NCI-H2029 treated with DMSO at 0.1 percent for 48 hours (cell line): ENCODE data around the gene MYO15B.
"Not testable (repeated sequence)": the region's sequence is repeated elsewhere in the genome, so short reads cannot be mapped to it uniquely, and the experiment has no call there.

ENCODE experiments used
- DNase-seq: peaks from one replicate; lab custom pipeline; 2025; lab: John Stamatoyannopoulos, UW

MYO15B gene

DNA sequence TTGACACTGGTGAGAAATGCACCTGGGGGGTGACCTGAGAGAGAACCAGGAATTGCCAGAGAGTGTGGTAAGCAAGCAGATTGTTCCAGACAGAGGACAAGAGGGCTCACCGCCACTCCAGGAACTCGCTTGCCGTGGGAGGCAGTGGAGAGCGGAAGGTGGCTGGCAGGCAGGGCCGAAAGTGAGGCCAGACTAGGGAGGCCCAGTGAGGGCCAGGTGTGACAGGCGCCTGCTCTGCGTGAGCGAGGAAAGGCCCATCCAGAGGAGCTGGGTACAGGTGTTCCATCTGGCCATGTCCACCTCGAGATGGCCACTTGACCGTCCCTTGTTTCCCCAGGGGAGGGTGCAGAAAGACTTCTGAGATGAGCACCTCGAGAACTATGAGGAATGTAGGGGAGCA, 11.9 kb upstream of the MYO15B start:
- no peak for DNase-seq

DNA sequence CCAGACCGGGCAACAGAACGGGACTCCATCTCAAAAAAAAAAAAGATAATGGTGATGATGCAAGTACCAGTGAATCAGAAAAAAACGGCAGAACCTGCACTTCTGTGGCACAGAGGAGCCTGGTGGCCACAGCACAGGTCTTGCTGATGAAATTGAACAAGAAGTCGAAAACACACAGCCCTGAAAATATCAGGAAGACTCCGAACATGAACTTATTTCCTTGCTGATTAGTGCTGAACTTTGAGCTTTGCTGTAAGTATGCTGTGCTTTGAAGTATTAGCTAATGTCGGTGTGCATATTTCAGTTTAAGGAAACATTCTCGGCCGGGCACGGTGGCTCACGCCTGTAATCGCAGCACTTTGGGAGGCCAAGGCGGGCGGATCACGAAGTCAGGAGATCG, 10.9 kb upstream of the MYO15B start:
- DNase-seq, result no peak

DNA sequence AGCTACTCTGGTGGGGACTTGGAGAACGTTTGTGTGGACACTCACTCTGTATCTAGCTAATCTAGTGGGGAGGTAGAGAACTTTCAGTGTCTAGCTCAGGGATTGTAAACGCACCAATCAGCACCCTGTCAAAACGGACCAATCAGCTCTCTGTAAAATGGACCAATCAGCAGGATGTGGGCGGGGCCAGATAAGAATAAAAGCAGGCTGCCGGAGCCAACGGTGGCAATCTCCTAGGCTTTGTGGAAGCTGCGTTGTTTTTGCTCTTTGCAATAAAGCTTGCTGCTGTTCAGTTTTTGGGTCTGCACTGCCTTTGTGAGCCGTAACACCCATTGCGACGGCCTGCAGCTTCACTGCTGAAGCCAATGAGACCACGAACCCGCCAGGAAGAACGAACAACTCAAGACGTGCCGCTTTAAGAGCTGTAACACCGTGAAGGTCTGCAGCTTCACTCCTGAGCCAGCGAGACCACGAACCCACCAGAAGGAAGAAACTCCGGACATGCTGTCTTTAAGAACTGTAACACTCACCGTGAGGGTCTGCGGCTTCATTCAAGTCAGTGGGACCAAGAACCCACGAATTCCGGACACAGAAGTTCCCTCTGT, 6.4 kb upstream of the MYO15B start:
- DNase-seq, result not testable (repeated sequence)

DNA sequence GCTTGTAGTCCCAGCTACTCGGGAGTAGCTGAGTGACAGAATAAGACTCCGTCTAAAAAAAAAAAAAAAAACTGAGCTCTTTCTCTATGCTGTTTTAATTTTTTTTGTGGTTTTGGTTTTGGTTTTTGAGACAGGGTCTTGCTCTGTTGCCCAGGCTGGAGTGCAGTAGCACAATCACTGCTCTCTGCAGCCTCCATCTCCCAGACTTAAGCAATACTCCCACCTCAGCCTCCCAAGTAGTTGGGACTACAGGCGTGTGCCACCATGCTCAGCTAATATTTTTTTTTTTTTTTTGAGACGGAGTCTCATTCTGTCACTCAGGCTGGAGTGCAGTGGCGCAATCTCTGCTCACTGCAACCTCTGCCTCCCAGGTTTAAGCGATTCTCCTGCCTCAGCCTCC, 4.4 kb upstream of the MYO15B start:
- DNase-seq, result not testable (repeated sequence)

DNA sequence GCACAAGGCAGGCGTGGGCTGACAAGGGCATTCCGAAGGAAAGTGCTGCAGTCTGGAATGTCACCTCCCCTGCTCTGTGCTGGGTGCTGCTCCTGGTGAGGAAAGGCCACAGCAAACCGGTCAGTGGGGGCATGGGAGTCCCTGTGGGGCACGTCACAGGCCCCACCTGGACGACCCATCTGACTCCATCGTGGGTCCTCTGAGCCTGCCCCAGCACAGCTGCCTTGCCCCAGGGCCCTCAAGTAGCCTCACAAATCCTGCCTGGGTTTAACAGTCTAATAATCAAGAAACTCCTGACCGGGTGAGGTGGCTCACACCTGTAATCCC, 2.8 kb upstream of the MYO15B start:
- no peak for DNase-seq

DNA sequence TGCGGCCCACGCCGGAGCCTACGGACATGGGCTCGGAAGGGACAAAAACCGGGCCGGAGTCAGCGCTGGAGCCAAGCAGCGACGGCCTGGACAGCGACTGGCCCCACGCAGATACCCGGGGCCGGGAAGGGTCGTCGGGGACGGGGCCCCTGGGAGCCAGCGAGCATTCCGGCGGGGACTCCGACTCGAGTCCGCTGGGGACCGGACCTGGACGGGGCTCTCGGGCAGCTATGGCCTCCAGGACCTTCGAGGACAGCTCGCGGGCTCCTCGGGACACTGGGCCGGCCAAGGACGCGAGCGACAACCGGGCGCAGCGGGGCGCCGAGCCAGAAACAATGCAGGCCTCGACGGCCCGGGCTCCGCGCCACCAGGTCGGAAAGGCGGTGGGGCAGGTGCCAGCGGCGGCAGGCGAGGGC, 1.0 kb downstream of the MYO15B start:
- DNase-seq, result no peak

DNA sequence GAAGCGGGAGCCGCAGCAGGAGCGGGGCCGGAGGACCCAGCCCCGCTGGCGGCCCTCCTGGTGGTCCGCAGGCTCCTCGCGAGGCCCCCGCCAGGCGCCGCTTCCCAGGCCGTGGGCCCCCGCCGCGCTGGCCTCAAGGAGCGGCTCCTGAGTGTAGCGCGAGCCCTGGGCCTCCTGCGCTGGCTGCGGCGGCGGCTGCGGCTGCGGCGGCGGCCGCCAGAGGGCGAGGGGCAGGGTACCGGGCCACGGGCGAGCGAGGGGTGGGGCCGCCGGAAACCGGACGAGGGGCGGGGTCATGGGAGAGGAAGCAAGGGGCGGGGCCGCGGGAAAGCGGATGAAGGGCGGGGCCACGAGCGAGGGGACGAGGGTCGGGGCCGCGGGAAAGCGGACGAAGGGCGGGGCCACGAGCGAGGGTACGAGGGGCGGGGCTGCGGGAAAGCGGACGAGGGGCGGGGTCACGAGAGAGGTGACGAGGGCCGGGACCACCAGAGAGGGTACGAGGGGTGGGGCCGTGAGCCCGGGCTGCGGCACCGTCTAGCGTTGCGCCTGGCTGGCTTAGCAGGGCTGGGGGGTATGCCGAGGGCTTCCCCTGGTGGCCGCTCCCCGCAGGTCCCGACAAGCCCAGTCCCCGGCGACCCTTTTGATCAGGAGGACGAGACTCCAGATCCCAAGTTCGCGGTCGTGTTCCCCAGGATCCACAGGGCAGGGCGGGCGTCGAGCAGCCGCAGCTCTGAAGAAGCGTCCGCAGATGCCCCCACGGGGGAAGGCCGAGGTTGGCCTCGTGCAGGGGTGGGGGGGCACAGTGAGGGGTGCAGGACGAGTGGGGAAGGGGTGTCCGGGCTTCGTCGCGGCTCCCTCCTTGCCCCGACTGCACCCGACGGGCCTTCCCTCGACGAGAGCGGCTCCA, 1.7 kb downstream of the MYO15B start:
- DNase-seq, result peak; percentile 53

DNA sequence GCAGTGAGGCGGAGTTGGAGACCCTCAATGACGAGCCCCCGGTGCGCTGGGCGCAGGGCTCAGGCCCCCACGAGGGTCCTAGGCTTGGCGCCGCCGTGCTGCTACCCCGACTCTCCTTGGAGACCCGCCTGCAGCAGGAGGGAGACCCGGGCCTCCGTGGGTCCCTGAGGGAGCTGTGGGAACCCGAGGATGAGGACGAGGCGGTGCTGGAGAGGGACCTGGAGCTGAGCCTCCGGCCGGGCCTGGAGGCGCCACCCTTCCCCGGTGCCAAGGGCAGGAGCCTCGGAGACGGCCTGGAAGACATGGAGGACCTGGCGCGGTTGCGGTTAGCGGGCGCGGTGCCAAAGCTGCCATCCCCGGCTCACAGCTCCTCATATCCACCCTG, 2.3 kb downstream of the MYO15B start:
- no peak for DNase-seq

DNA sequence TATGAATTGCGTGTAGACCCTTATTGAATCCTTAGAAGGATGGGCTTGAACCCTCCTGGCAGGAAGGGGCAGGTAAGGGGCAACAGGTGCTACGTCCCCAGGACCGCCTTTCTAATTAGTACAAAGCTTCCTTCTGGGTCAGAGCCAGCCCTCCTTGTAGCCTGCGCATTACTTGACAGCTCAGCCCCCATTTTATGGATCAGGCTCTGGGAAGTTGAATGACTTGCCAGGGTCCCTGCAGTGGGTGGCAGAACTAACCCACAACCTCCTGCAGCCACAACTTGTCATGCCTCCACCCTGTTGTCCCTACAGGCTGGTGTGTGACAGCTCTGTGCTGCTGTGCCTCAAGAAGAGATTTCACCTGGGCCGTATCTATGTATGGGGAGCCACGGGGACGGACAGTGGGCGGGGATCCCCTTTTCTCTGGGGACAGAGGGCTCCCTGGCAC, 2.7 kb downstream of the MYO15B start:
- no peak for DNase-seq

DNA sequence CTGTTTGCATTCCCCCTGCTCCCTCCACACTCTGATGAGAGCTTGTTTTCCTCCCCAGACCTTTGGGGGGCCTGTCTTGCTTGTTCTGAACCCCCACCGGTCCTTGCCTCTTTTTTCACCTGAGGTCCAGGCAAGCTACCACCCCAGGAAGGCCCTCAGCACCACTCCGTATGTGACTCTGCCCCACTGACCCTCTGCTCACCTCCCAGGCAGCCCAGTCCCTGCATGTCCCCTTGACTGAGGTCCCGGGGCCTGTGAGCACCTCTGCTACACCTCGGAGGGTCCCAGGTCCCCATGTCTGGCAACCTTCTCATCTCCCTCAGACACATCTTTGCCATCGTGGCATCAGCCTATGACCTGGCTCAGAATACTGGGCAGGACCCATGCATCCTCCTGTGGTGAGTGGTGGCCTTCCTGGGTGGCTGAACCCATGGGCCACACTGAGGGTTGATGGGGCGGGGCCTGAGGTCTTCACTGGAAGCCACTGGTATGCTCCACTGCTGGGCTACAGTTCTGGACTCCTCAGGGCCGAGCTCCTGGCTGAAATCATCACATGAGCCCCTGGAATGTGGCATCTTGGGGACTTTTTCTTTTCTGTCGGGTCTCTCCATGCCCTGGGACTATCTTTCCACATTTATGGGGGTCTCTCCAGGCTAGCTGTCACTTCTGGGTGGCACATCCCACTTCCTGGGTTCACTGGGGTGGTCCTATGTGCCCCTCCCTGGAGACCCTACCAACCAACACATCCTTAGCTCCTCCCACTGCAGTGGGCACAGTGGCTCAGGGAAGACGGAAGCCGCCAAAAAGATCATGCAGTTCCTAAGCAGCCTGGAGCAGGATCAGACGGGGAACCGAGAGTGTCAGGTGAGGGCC, 3.5 kb downstream of the MYO15B start:
- no peak for DNase-seq

DNA sequence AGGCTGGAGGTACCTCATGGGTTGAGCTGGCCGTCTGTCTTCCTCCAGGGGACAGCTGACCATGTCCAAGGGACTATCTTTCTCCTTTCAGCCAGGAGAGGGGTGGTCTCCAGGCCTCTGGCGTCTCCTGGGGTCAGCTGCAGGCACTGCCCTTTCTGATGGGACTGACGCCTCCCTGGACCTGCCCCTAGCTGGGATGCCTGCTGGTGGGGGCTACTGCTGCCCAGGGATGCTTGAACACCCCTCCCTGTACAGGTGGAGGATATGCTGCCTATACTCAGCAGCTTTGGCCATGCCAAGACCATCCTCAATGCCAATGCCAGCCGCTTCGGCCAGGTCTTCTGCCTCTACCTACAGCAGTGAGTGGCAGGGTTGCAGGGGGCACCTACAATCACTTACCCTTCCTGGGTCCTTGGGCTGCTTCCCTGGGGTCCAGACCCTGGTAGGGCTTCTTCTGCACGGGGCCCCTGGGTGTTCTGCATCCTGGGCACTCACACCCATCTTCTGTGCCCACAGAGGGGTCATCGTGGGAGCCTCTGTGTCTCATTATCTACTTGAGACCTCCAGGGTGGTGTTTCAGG, 4.2 kb downstream of the MYO15B start:
- no peak for DNase-seq

DNA sequence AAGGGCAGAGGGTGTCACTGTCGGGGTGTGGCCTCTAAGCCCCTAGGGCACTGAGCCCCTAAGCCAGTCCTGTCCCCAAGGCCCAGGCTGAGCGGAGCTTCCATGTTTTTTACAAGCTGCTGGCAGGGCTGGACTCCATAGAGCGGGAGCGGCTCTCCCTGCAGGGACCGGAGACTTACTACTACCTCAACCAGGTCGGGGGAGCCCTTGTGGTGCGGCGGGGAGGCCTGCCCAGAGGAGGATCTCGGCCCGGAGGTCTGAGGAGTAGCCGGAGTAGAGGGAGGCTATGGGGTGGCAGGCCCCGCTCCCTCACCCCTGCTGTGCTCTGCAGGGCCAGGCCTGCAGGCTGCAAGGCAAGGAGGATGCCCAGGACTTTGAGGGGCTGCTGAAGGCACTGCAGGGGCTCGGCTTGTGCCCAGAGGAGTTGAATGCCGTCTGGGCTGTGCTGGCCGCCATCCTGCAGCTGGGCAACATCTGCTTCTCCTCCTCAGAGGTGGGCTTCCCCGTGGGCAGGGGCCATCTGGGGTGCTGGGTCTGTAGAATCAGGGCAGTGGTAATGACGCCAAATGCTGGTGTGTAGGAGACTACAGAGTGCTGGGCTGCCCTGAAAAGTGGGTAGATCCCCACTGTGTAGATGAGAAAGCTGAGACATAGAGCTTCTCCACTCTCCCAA, 4.9 kb downstream of the MYO15B start:
- DNase-seq, result no peak

DNA sequence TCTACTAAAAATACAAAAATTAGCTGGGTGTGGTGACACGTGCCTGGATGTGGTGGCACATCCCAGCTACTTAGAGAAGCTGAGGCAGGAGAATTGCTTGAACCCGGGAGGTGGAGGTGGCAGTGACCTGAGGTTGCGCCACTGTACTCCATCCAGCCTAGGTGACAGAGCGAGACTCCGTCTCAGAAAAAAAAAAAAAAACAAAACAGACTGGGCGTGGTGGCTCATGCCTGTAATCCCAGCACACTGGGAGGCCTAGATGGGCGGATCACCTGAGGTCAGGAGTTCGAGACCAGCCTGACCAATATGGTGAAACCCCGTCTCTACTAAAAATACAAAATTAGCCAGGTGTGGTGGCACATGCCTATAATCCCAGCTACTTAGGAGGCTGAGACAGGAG, 5.8 kb downstream of the MYO15B start:
- DNase-seq, result not testable (repeated sequence)

DNA sequence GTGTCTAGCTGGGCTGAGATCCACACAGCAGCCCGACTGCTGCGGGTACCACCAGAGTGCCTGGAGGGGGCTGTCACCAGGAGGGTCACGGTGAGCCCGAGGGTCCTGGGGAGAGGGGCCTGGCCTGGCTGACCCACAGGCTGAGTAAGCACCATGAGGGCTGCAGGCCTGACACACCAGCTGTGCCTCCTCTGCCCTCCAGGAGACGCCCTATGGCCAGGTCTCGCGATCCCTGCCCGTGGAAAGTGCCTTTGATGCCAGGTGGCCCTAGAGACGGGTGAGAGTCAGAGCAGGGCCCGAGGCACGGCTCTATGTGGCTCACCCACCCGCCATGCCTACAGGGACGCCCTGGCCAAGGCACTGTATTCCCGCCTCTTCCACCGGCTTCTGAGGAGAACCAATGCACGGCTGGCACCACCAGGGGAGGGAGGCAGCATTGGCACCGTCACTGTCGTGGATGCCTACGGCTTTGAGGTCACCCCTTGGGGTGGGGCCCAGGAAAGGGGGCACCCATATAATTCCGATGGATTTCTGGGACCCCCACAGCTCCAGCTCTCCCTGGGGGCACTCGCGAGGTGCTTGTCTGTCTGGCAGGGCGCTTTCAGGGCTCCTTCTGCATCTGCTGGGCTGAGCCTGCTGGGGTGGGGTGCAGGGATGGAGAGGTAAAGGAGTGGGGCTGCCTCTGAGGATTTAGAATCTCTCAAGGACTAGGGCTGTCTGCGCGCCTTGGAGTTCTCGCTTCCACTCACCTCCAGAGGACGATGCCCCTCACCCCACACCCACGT, 7.1 kb downstream of the MYO15B start:
- DNase-seq, result no peak

DNA sequence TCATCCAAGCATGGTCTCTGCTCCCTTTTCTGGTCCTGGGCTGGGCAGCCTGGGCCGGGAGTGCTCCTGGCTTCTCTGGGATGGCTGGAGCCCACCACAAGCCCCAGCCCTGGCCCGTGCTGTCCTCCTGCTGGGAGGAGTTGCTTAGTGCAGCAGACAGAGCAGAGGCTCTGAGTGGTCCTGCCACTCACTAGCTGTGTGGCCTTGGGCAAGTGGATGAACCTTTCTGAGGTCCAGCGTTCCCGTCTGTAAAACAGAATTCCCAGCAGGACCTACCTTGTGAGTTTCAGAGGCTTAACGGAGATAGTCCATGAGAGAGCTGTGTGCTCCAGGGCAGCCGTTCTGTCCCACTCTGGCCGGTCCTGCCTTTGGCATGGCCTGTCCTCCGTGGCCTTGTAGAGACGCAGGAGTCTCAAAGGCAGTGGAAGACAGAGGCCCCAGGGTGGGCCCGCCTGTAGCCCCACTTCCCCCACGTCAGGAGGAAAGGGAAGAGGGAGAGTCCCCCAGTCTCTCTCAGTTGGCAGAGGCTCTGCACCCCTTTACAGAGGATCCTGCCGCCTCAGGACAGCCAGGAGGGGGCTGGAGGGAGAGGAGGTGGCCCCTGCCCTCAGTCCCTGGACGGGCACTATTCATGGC, 7.8 kb downstream of the MYO15B start:
- no peak for DNase-seq

DNA sequence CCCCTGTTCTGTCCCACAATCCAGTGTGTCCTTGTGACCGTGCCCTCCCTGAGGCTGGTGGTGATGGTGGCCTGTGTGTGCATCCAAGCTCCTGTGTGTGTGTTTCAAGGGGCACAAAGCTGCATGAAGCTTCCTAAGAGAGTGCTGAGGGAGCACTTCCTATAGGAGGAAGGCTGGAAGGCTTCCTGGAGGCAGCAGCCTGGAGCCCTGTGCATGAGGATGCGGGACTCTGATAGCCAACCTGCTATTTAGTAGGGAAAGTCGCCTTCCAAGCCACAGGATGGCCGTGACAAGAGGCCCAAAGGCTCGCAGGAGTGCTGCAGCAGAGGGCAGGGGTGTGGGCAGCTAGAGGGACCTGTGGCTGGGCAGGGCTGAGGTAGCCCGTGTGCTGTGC, 8.3 kb downstream of the MYO15B start:
- no peak for DNase-seq

DNA sequence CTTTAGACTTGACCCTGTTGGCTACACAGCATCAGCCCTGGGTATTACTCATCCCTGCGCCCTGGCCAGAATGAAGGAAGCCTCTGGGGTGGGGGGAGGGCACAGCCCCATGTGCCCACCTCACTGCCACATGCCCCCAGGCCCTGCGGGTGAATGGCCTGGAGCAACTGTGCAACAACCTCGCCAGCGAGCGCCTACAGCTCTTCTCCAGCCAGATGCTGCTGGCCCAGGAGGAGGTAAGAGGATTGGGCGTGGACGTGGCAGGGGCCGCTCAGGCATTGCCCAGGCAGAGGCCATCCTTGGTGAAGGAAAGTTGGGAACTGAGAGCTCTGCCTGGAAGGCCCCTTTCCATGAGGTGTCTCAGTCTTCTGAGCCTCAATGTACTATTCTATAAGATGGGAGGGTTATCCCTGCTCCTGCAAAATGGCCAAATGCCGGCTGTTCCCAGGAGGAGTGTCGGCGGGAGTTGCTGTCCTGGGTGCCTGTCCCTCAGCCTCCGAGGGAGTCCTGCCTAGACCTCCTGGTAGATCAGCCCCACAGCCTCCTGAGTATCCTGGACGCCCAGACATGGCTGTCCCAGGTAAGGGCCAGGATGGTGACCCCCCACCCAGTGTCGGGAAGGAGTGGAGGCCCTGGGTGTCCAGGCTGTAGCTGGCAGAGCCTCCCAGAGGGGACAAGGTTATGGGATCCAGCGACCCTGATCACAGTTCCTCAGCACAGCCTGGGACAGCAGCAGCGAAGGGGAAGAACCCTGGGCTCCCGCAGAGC, 8.9 kb downstream of the MYO15B start:
- DNase-seq, result no peak

DNA sequence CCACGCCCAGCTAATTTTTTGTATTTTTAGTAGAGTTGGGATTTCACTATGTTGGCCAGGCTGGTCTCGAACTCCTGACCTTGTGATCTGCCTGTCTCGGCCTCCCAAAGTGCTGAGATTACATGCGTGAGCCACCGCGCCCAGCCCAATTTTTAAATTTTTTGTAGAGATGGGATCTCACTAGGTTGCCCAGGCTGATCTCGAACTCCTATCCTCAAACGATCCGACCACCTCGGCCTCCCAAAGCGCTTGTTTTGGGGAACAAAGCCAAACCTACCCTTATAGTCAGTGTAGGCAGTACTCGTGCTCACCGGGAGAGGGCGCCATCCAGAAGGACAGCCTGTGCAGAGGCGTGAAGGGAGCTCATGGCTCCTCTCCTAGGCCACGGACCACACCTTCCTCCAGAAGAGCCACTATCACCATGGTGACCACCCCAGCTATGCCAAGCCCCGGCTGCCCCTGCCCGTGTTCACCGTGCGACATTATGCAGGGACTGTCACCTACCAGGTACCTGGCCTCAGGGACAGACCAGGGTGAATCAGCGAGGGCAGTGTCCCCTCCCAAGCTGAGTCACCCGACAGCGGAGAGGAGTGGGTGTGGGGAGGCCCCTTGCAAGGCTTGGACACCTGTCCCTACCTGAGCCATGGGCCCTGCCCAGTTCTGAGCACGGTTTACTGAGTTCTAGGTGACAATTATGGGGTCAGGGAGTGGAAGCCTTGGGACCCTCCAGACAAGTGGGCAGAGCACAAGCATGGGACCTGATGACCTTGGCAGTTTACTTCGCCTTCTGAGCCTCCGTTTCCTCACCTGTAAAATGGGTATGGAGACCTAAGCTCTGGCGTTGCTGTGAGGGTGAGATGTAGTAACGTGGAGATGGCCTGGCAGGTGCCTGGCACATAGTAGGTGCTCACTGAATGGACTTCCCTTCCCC, 13.7 kb downstream of the MYO15B start:
- peak; percentile 12 for DNase-seq

DNA sequence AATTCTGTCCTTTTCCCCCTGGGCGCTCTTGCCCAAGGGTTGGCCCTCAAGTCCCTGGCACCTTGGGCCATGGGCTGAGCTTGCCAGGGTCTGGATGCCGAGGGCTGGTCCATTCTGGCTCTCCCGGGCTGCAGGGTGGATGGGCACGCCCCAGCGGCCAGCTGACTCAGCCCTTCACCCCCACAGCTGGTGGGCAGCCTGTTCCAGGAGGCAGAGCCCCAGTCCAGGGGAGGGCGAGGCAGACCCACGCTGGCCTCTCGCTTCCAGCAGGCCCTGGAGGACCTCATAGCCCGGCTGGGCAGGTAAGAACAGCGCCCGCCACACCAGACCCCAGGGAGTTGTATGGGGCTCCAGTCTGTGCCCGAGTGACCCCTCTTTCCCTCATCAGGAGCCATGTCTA, 15.0 kb downstream of the MYO15B start:
- no peak for DNase-seq
